ENCODE measurements around the gene JMJD1C. TPM values are rescaled to one million over a fixed set of nuclear protein-coding genes. Genes with fewer than 3 reads are reported as not detected.

The JMJD1C gene
- total and polyA plus RNA-seq, 3 donors from 2014 or later, result 29.7 to 111 (median 94.6) TPM

DNA sequence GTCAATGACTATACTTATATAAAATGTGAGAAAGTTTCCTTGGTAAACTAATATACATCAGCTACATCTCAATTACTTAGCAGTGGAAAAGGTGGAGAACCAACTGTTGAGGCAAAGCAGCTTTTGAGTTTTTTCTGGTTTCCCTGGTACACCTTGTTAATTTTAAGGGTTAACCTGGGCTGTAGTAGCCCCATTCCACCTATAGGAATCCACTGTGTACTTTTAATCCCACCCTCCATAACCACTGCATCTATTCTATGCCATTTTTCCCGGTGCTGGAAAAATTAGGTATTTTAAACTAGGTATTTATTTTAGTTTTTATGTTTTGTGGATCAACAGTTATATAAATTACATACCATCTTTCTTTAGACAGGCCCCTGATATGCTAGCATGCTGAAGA is 290.2 kb downstream of the JMJD1C start:
- intact Hi-C loops (cut with DNase I; ENCODE audit: low total_unique reads), result no loop called here
- 88 to 91% methylated on average over 1 of the region's 1 CpG for WGBS, 2 donors
- Histone ChIP-seq H3K4me3 (no peak overlapping the region), H3K36me3 (ENCODE audit: low read depth, missing control alignments) (no peaks in the 10 kb centered on the region), H3K9me3 (no peaks in the 10 kb centered on the region), H3K27me3 (no peaks in the 10 kb centered on the region), H3K4me1 (no peaks in the 10 kb centered on the region), H3K27ac (no peak overlapping the region)
- TF ChIP-seq CTCF (IDR thresholded peaks at IDR 0.05) (no peak), POLR2A (IDR thresholded peaks at IDR 0.05) (no peak)
- DNase-seq, result no peak

GRCh38 chr10:63173468-63174232 is 292.1 kb downstream of the JMJD1C start:
- H3K4me3 ChIP-seq, result no peak overlapping the region
- no peak for DNase-seq
- no peaks in the 10 kb centered on the region for H3K4me1 ChIP-seq
- intact Hi-C loops (cut with DNase I; ENCODE audit: low total_unique reads), result no loop called here
- TF ChIP-seq POLR2A (IDR thresholded peaks at IDR 0.05), result no peak
- no peak for TF ChIP-seq CTCF (IDR thresholded peaks at IDR 0.05)
- H3K36me3 ChIP-seq (ENCODE audit: low read depth, missing control alignments), result no peaks in the 10 kb centered on the region
- no peaks in the 10 kb centered on the region for H3K27me3 ChIP-seq
- H3K9me3 ChIP-seq, result no peaks in the 10 kb centered on the region
- WGBS, 2 donors, result 92 to 100% methylated on average over 1 of the region's 1 CpG
- no peak overlapping the region for H3K27ac ChIP-seq

GRCh38 chr10:63171926-63172325 is 293.9 kb downstream of the JMJD1C start:
- 87% methylated on average over 1 of the region's 1 CpG for WGBS, 2 donors
- intact Hi-C loops (cut with DNase I; ENCODE audit: low total_unique reads), result no loop called here
- H3K36me3 ChIP-seq (ENCODE audit: low read depth, missing control alignments), result no peaks in the 10 kb centered on the region
- TF ChIP-seq POLR2A (IDR thresholded peaks at IDR 0.05) (no peak), CTCF (IDR thresholded peaks at IDR 0.05) (no peak)
- H3K27ac ChIP-seq, result no peak overlapping the region
- H3K9me3 ChIP-seq, result no peaks in the 10 kb centered on the region
- no peak overlapping the region for H3K4me3 ChIP-seq
- H3K27me3 ChIP-seq, result no peaks in the 10 kb centered on the region
- no peaks in the 10 kb centered on the region for H3K4me1 ChIP-seq
- no peak for DNase-seq

GRCh38 chr10:63171255-63171855 is 294.4 kb downstream of the JMJD1C start:
- no peaks in the 10 kb centered on the region for H3K4me1 ChIP-seq
- intact Hi-C loops (cut with DNase I; ENCODE audit: low total_unique reads), result no loop called here
- no peaks in the 10 kb centered on the region for H3K27me3 ChIP-seq
- TF ChIP-seq POLR2A (IDR thresholded peaks at IDR 0.05) (no peak), CTCF (IDR thresholded peaks at IDR 0.05) (no peak)
- H3K4me3 ChIP-seq, result no peak overlapping the region
- DNase-seq, result no peak
- no peaks in the 10 kb centered on the region for H3K9me3 ChIP-seq
- 32 to 33% methylated on average over 1 of the region's 1 CpG for whole genome bisulfite sequencing, 2 donors
- H3K36me3 ChIP-seq (ENCODE audit: low read depth, missing control alignments), result no peaks in the 10 kb centered on the region
- no peak overlapping the region for H3K27ac ChIP-seq
